GM20000 (cell line): ENCODE measurements around the gene RALGAPA2.
"Not testable (repeated sequence)": the region's sequence is repeated elsewhere in the genome, so short reads cannot be mapped to it uniquely, and the experiment has no call there.

Experiments
- DNase-seq: peaks from one replicate; pipeline ENCODE4 v3.0.0; 2012; ENCODE audit warnings: low spot score
- TF ChIP-seq, protein P1 (sequence below): IDR thresholded peaks from 2 replicates; pipeline ENCODE4 v1.5.1; 2012; ENCODE audit warnings: mild to moderate bottlenecking, control low read depth; ENCODE audit errors: extremely low read depth, missing control alignments

The RALGAPA2 gene

DNA sequence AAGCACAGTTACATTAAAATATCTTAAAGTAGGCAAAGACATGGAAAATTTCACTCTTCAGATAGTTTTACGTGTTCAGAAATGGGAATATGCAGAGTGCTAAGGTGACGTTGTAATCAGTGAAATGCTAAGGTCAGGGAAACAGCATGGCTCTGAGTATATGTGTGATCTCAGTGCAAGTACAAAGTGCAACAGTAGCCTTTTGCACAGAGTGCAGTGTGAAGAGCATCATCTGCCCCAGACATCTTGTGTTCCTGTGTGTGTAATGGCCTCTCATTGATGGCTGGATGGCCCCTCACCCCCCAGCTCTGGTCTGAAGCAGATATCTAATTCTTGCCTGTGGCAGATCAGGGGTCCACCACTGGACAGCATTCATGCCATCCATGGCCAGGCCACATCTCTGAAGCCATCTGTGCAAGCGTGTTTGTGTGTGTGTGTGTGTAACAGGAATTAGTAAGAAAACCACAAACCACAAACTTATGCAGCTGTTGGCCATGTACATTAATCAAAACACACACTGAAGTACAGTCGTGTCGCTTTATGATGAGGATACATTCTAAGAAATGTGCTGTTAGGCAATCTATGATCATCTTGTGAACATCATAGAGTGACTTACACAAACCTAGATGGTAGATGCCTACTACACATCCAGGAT is 165.1 kb downstream of the RALGAPA2 start:
- peak; percentile 12 for DNase-seq
- TF ChIP-seq, protein P1, sequence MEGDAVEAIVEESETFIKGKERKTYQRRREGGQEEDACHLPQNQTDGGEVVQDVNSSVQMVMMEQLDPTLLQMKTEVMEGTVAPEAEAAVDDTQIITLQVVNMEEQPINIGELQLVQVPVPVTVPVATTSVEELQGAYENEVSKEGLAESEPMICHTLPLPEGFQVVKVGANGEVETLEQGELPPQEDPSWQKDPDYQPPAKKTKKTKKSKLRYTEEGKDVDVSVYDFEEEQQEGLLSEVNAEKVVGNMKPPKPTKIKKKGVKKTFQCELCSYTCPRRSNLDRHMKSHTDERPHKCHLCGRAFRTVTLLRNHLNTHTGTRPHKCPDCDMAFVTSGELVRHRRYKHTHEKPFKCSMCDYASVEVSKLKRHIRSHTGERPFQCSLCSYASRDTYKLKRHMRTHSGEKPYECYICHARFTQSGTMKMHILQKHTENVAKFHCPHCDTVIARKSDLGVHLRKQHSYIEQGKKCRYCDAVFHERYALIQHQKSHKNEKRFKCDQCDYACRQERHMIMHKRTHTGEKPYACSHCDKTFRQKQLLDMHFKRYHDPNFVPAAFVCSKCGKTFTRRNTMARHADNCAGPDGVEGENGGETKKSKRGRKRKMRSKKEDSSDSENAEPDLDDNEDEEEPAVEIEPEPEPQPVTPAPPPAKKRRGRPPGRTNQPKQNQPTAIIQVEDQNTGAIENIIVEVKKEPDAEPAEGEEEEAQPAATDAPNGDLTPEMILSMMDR: no peak

- TF ChIP-seq, protein P1: no peak
- DNase-seq: no peak
Observed at GRCh38 chr20:20546402-20546801, 166.0 kb downstream of the RALGAPA2 start.

GRCh38 chr20:20543348-20543747 is 169.1 kb downstream of the RALGAPA2 start:
- DNase-seq: not testable (repeated sequence)

- no peak for DNase-seq
- TF ChIP-seq, protein P1: no peak
Observed at GRCh38 chr20:20536240-20536933, 176.1 kb downstream of the RALGAPA2 start.

DNA sequence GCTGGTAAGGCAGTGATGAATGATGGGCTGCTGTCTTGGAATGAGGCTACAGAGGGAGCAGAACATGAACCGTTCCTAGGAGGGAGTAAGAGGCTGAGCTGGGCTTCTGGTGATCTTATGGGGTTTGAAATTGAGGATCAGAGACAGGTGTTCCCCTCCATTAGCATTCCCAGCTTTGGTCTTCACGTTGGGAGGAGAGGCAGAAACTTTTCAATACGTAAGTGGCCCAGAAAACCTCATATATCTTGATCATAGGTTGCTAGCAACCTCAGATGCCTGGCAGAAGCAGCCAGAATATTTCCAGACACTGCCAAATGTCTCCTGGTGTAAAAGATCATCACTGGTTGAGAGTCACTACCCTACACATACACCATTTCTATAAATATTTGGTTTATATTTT is 177.4 kb downstream of the RALGAPA2 start:
- no peak for DNase-seq
- TF ChIP-seq, protein P1: no peak

DNA sequence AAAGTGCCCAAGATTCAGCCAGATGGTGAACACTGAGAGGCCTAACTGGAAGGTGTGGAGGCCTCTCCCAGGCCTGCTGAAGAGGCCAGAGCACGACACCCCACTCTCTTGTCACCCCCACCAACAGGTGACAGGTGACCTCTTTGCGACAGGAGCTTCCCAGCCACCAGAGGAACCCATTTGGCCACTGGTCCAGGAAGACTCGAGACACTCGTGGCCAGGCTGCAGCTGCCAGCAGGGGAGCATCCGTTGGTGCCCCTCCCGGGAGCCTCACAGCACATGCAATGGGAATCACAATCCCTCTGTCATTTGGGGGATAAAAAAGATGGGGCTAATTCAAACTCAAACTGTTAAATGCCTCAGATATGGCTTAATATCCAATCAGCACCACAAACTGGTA is 181.2 kb downstream of the RALGAPA2 start:
- TF ChIP-seq, protein P1: no peak
- DNase-seq: no peak

DNA sequence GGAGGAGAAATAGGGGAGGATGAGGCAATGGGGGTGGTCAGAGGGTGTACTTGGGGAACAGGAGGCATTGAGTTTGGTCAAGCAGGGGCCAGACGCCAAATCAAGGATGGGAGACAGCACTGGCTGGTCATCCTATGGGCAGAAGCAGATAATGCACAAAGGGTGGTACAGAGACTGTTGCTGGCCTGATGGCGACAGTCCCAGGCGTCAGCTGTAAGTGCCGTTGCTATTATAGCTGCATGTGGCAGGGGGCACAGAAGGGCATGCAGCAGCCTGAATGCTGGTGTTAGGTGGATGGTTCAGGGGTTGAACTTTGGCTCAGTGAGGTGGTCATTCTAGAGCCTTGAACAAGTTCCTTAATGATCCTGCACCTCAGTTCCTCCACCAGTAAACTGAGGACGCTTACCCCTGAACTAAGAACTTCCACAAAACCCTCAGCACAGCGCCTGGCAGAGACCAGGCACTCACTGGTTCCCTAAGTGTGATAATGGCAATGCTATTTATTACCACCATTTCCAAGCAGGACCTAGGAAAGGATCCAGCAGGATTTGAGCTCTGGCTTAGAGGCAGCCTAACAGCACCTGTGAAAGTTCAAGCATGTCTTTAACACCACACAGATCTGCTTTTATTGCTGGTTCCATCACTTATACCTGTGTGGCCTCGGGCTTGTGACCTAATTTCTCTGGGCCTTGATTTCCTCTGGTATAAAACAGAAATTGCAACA is 181.9 kb downstream of the RALGAPA2 start:
- TF ChIP-seq, protein P1: no peak
- DNase-seq: no peak
